HL-60 (cell line): ENCODE results near the gene OR6K3.

Experiments
- DNase-seq, 2 experiments: peaks; one replicate each; pipeline ENCODE4 v3.0.0-alpha.2; 2010 to 2020; ENCODE audit warnings: low read depth in 1 of 2, low spot score in 1 of 2
- H3K27ac ChIP-seq: fragments of 250-450 bp; sonication (Bioruptor Pico); replicated peaks from 2 replicates; pipeline ENCODE4 v1.5.1; 2020; ENCODE audit warnings: mild to moderate bottlenecking, moderate library complexity
- H3K27me3 ChIP-seq: fragments of 250-450 bp; sonication (Bioruptor Pico); 2 replicates; pipeline ENCODE4 v1.5.1; 2021; ENCODE audit warnings: mild to moderate bottlenecking, moderate library complexity; ENCODE audit not compliant: insufficient read depth, poor library complexity, severe bottlenecking
- H3K4me3 ChIP-seq: replicated peaks from 2 replicates; pipeline ENCODE4 v1.5.1; 2011; ENCODE audit warnings: mild to moderate bottlenecking, control low read depth, low read length; ENCODE audit not compliant: insufficient read depth
- GABPA ChIP-seq: IDR thresholded peaks from 2 replicates; pipeline ENCODE4 v1.6.1; 2012; ENCODE audit warnings: low read depth
- POLR2AphosphoS5 ChIP-seq: IDR thresholded peaks from 2 replicates; pipeline ENCODE4 v1.6.1; 2012; ENCODE audit warnings: low read depth
- REST ChIP-seq: IDR thresholded peaks from 2 replicates; pipeline ENCODE4 v1.6.1; 2012; ENCODE audit warnings: low read depth; ENCODE audit not compliant: insufficient replicate concordance
- SPI1 ChIP-seq: IDR thresholded peaks from 2 replicates; pipeline ENCODE4 v1.6.1; 2012; ENCODE audit warnings: low read depth, mild to moderate bottlenecking, borderline replicate concordance
- TF ChIP-seq, protein P1 (sequence below): IDR thresholded peaks from one replicate; pipeline ENCODE4 v1.5.1; 2011; ENCODE audit warnings: low read length, control low read depth, inconsistent platforms; ENCODE audit not compliant: insufficient read depth

Gene OR6K3

DNA sequence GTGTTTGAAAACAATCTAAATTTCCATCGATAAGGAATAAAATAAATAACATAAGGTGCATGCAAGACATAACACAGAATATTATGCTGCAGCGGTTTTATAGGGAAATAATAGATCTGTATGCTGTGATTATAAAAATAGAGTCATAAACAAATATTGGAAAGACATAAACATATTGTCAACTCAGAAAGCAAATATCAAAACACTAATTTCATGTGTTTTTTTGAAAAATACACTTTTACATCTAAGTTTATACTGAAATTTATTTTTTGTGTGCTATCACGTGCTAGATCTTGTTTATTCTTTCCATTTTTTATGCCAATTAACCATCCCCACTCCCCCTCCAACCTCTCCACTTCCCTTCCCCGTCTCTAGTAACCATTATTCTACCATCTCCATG lies 9.4 kb downstream of the OR6K3 start:
- Histone ChIP-seq H3K27ac (no peak overlapping the region), H3K27me3 (no peaks in the 10 kb centered on the region), H3K4me3 (no peak overlapping the region)
- DNase-seq: no peak
- TF ChIP-seq REST (no peak), SPI1 (no peak), GABPA (no peak), POLR2AphosphoS5 (no peak)
- TF ChIP-seq, protein P1, sequence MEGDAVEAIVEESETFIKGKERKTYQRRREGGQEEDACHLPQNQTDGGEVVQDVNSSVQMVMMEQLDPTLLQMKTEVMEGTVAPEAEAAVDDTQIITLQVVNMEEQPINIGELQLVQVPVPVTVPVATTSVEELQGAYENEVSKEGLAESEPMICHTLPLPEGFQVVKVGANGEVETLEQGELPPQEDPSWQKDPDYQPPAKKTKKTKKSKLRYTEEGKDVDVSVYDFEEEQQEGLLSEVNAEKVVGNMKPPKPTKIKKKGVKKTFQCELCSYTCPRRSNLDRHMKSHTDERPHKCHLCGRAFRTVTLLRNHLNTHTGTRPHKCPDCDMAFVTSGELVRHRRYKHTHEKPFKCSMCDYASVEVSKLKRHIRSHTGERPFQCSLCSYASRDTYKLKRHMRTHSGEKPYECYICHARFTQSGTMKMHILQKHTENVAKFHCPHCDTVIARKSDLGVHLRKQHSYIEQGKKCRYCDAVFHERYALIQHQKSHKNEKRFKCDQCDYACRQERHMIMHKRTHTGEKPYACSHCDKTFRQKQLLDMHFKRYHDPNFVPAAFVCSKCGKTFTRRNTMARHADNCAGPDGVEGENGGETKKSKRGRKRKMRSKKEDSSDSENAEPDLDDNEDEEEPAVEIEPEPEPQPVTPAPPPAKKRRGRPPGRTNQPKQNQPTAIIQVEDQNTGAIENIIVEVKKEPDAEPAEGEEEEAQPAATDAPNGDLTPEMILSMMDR: no peak

- no peak for DNase-seq
- H3K27me3 ChIP-seq: no peaks in the 10 kb centered on the region
- no peak overlapping the region for H3K4me3 ChIP-seq
- H3K27ac ChIP-seq: no peak overlapping the region
- no peak for TF ChIP-seq POLR2AphosphoS5
- TF ChIP-seq GABPA: no peak
- TF ChIP-seq, protein P1: no peak
- TF ChIP-seq REST: no peak
- TF ChIP-seq SPI1: no peak
Measured at GRCh38 chr1:158706096-158706495, 14.4 kb downstream of the OR6K3 start.

DNA sequence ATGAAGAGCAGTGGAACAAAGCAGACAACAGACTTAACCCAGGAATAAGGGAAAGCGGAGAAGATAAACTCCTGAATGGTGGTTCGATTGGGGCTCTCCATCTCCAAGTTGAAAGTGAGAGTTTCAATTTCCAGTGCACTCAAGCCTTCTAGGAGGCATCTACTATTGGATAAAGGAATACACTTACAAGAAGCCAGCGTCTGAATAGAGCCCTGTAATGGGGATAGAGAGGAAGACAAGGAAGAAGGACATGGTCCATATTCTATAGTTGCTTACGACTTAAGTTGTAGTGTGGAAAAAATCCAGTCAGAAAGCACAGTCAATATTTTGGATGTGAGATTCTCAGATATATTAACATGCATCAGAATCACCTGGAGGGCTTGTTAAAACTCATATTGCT lies 20.0 kb downstream of the OR6K3 start, which contains the start of gene OR6K2:
TSS of gene OR6K2 (minus strand) at position 101 of the 400 bp plus-strand sequence. CDS start at position 101, 0 bp downstream.
- no peaks in the 10 kb centered on the region for H3K27me3 ChIP-seq
- TF ChIP-seq REST (no peak), GABPA (no peak), POLR2AphosphoS5 (no peak), SPI1 (no peak)
- TF ChIP-seq, protein P1: no peak
- DNase-seq: no peak
- no peak within 1 kb of the TSS for H3K27ac ChIP-seq
- H3K4me3 ChIP-seq: no peak within 1 kb of the TSS
